ENCODE results near the gene CD96.

The CD96 gene

DNA sequence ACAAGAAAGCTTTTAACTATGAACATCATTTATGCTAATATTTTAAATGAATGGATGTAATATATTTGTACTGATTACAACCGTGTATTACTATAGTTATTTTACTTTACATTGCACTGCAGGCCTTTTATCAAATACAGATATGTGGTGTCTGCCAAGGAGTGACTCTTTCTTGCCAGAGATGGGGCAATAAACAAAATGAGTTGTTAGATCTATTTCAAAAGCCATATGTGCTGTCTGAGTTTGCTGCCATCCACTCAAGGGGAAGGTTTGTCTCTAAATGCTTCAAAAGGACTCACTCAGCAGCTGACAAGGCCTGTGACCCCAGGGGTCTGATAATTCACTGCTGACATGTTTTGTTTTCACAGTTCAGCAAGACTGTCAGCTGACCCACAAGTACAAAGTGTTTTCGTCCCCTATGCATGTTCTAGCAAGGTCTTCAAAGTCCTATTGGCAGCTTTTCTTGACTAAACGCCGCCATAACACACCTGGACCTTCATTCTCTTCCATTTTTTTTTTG, 94.4 kb downstream of the CD96 start:
- Mint-ChIP-seq H3K27ac (no peak overlapping the region), H3K27me3 (no peaks in the 10 kb centered on the region), H3K4me1 (no peaks in the 10 kb centered on the region), H3K36me3 (peaks cover 1% of the 10 kb centered on the region), H3K4me3 (no peak overlapping the region), H3K9me3 (no peaks in the 10 kb centered on the region)
- DNase-seq (ENCODE audit: low spot score in 2 of 2) = no peak
- no peak for ATAC-seq (ENCODE audit: low read depth)

GRCh38 chr3:111639316-111639715, 97.3 kb downstream of the CD96 start:
- Mint-ChIP-seq H3K27me3 (no peaks in the 10 kb centered on the region), H3K9me3 (peaks cover 13% of the 10 kb centered on the region), H3K4me1 (no peaks in the 10 kb centered on the region), H3K27ac (no peak overlapping the region), H3K4me3 (no peak overlapping the region), H3K36me3 (peaks cover 6% of the 10 kb centered on the region)
- ATAC-seq (ENCODE audit: low read depth) (no peak), DNase-seq (ENCODE audit: low spot score in 2 of 2) (no peak)

DNA sequence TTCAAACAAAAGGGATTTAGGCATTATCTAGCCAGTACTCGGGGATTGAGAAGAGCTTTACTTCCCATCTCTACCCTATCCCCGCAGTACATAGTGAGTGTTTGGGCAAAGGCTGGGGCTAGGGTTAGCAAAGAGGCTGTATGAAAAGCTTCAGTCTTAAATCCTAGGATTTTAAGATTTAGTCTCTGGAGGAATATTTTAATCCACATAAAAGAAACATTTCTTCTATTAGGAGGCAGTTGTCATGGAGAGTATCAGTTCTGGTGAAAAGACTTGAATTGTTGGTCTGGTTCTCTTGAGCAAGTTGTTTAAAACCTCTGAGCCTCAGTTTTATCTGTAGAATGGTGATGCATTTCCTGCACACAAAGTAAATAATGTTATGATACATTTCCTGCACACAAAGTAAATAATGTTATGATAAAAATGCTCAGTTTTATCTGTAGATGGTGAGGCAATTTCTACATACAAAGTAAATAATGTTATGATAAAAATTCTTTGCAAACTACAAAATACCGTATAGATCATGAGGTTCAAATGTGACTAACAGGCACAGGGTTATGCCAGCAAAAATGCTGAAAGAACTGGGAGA, 107.1 kb downstream of the CD96 start:
- H3K9me3 Mint-ChIP-seq = no peaks in the 10 kb centered on the region

DNA sequence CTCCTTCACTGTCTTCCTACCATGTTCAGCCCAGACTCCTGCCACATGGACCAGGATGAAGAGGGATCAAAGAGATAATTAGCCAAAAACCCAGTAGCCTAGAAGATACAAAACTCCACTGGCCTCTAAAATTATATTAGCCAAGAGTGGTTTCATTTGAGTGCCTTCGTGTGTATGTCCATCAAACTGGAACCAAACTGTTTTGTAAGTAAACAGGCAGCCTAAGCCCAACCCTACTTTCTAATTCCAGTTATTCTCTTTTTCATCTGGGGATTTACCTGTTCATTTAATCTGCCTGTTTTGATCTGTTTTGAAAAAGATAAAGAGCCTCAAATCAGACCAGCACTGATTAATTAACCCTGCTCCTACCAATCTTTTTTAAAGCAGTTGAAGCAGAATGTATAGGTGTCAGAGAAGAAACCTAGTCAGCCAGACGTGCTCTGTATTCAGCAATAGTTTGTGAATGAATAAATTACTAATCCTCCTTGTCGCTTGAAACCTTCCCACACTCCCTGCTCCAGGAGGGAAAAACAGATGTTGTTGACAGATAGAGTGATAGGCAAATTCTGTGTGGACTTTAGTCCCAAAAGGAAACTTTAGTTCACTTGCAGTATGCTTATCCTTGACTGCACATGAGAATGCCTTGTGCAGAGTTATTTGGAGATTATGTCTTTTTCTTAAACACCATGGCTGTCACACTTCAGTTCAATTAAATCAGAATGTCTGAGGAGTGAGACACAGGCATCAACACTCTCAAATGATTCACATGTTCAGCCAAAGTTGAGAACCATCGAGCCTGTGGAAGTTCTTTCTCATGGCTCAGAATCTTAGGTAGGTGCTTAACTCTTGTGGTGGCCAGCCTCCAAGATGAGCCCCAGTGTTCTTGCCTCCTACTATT, 108.6 kb downstream of the CD96 start:
- DNase-seq (ENCODE audit: low spot score in 2 of 2) = no peak
- no peak overlapping the region for H3K4me3 Mint-ChIP-seq

More for the DNA sequence above, 107.1 kb downstream of the CD96 start:
- Mint-ChIP-seq H3K27me3 (no peaks in the 10 kb centered on the region), H3K36me3 (peaks cover 3% of the 10 kb centered on the region), H3K4me3 (no peak overlapping the region), H3K27ac (no peak overlapping the region), H3K4me1 (peaks cover 7% of the 10 kb centered on the region)
- ATAC-seq (ENCODE audit: low read depth) (no peak), DNase-seq (ENCODE audit: low spot score in 2 of 2) (no peak)

GRCh38 chr3:111652492-111653180, 110.6 kb downstream of the CD96 start:
- no peak overlapping the region for H3K27ac Mint-ChIP-seq
- ATAC-seq (ENCODE audit: low read depth) = no peak
- H3K27me3 Mint-ChIP-seq = peaks cover 3% of the 10 kb centered on the region
- H3K4me1 Mint-ChIP-seq = peaks cover 7% of the 10 kb centered on the region
- H3K36me3 Mint-ChIP-seq = peaks cover 6% of the 10 kb centered on the region
- H3K4me3 Mint-ChIP-seq = no peak overlapping the region
- H3K9me3 Mint-ChIP-seq = no peaks in the 10 kb centered on the region
- DNase-seq (ENCODE audit: low spot score in 2 of 2) = no peak

More for the DNA sequence above, 108.6 kb downstream of the CD96 start:
- ATAC-seq (ENCODE audit: low read depth) = no peak
- Mint-ChIP-seq H3K36me3 (peaks cover 6% of the 10 kb centered on the region), H3K27ac (no peak overlapping the region), H3K27me3 (peaks cover 3% of the 10 kb centered on the region), H3K4me1 (peaks cover 7% of the 10 kb centered on the region), H3K9me3 (no peaks in the 10 kb centered on the region)

DNA sequence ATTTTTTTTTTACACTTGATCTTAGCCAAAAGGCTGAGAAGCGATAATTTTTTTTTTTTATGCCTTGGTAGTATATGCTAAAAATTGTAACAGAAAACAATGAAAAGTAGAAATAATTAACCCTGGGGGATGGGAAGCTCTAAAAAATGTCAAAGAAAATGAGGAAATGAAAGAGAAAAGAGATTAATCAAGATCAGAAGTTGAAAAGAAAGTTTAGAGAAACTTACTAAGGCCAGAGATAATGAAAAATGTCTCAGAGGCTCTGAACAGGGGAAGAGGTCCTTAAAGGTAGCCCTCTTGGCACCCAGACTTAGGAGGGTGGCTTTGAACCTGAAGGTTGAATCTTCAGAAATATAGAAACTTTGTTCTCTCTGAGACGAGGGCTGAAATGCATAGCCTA, 111.8 kb downstream of the CD96 start:
- Mint-ChIP-seq H3K36me3 (peaks cover 6% of the 10 kb centered on the region), H3K4me1 (peaks cover 7% of the 10 kb centered on the region), H3K27me3 (peaks cover 3% of the 10 kb centered on the region), H3K9me3 (no peaks in the 10 kb centered on the region), H3K27ac (no peak overlapping the region), H3K4me3 (no peak overlapping the region)
- no peak for DNase-seq (ENCODE audit: low spot score in 2 of 2)
- no peak for ATAC-seq (ENCODE audit: low read depth)

DNA sequence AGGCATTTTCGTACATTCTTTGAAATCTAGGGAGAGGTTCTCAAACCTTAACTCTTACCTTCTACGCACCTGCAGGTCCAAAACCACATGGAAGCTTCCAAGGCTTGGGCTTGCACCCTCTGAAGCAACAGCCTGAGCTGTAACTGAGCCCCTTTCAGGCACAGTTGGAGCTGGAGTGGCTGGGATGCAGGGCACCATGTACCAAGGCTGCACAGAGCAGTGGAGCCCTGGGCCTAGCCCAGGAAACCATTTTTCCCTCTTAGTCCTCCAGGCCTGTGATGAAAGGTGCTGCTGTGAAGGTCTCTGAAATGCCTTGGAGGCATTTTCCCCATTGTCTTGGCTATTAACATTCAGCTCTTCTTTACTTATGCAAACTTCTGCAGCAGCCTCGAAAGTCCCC, 120.0 kb downstream of the CD96 start:
- H3K27me3 Mint-ChIP-seq = no peaks in the 10 kb centered on the region
- DNase-seq (ENCODE audit: low spot score in 2 of 2) (no peak), ATAC-seq (ENCODE audit: low read depth) (no peak)
- peaks cover 11% of the 10 kb centered on the region for H3K9me3 Mint-ChIP-seq
- H3K27ac Mint-ChIP-seq = no peak overlapping the region
- H3K36me3 Mint-ChIP-seq = peaks cover 15% of the 10 kb centered on the region
- H3K4me1 Mint-ChIP-seq = peaks cover 5% of the 10 kb centered on the region
- H3K4me3 Mint-ChIP-seq = no peak overlapping the region

GRCh38 chr3:111662907-111663306, 120.9 kb downstream of the CD96 start:
- Mint-ChIP-seq H3K4me1 (peaks cover 10% of the 10 kb centered on the region), H3K27ac (no peak overlapping the region), H3K36me3 (peaks cover 15% of the 10 kb centered on the region), H3K27me3 (no peaks in the 10 kb centered on the region), H3K9me3 (peaks cover 11% of the 10 kb centered on the region), H3K4me3 (no peak overlapping the region)
- DNase-seq (ENCODE audit: low spot score in 2 of 2) (no peak), ATAC-seq (ENCODE audit: low read depth) (no peak)

GRCh38 chr3:111666041-111666735, 124.2 kb downstream of the CD96 start:
- DNase-seq (ENCODE audit: low spot score in 2 of 2) (no peak), ATAC-seq (ENCODE audit: low read depth) (no peak)
- no peak overlapping the region for H3K4me3 Mint-ChIP-seq
- H3K4me1 Mint-ChIP-seq = peaks cover 16% of the 10 kb centered on the region
- peaks cover 9% of the 10 kb centered on the region for H3K9me3 Mint-ChIP-seq
- no peak overlapping the region for H3K27ac Mint-ChIP-seq
- peaks cover 11% of the 10 kb centered on the region for H3K36me3 Mint-ChIP-seq
- H3K27me3 Mint-ChIP-seq = no peaks in the 10 kb centered on the region

DNA sequence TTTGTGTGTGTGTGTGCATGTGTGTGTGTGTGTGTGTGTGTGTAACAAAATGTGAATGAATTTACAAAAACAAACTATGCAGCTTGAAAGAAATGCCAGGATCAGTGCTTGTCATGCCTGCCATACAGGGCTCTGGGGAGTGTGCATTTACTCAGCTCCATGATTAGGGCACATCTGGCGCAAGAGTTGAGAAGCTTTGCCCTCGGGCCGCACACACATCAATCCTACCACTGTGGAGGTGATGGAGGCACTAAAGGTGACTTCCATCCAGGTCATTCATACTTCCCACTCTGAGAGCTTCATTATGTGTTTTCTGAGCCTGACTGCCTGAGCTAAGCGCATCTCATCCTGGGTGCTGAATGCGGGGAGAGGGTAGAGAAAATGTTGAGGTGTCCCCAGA, 125.2 kb downstream of the CD96 start:
- ATAC-seq (ENCODE audit: low read depth) (no peak), DNase-seq (ENCODE audit: low spot score in 2 of 2) (no peak)
- peak overlapping the region; percentile 87 for H3K27ac Mint-ChIP-seq
- H3K27me3 Mint-ChIP-seq = no peaks in the 10 kb centered on the region
- H3K9me3 Mint-ChIP-seq = peaks cover 7% of the 10 kb centered on the region
- peaks cover 10% of the 10 kb centered on the region for H3K36me3 Mint-ChIP-seq
- H3K4me1 Mint-ChIP-seq = peaks cover 16% of the 10 kb centered on the region
- no peak overlapping the region for H3K4me3 Mint-ChIP-seq

- Mint-ChIP-seq H3K9me3 (peaks cover 2% of the 10 kb centered on the region), H3K4me1 (peaks cover 13% of the 10 kb centered on the region), H3K4me3 (peak overlapping the region; percentile 54), H3K36me3 (peaks cover 6% of the 10 kb centered on the region), H3K27ac (peak overlapping the region; percentile 87), H3K27me3 (no peaks in the 10 kb centered on the region)
- ATAC-seq (ENCODE audit: low read depth) = peak; percentile 98
- peak; percentile 25 to 68 for DNase-seq (ENCODE audit: low spot score in 2 of 2)
Observed at GRCh38 chr3:111667621-111668239, 125.7 kb downstream of the CD96 start.

- no peak overlapping the region for H3K4me3 Mint-ChIP-seq
- DNase-seq (ENCODE audit: low spot score in 2 of 2) (no peak), ATAC-seq (ENCODE audit: low read depth) (no peak)
- H3K9me3 Mint-ChIP-seq = no peaks in the 10 kb centered on the region
- H3K4me1 Mint-ChIP-seq = peaks cover 13% of the 10 kb centered on the region
- peaks cover 4% of the 10 kb centered on the region for H3K36me3 Mint-ChIP-seq
- H3K27ac Mint-ChIP-seq = peak overlapping the region; percentile 87
- H3K27me3 Mint-ChIP-seq = no peaks in the 10 kb centered on the region
Observed at GRCh38 chr3:111668326-111668725, 126.3 kb downstream of the CD96 start.

GRCh38 chr3:111668888-111669488, 127.0 kb downstream of the CD96 start:
- peaks cover 19% of the 10 kb centered on the region for H3K4me1 Mint-ChIP-seq
- no peaks in the 10 kb centered on the region for H3K9me3 Mint-ChIP-seq
- peak in 1 of 2 donors; percentile 39 for DNase-seq (ENCODE audit: low spot score in 2 of 2)
- no peaks in the 10 kb centered on the region for H3K27me3 Mint-ChIP-seq
- peaks cover 4% of the 10 kb centered on the region for H3K36me3 Mint-ChIP-seq
- H3K27ac Mint-ChIP-seq = no peak overlapping the region
- H3K4me3 Mint-ChIP-seq = no peak overlapping the region
- peak; percentile 28 for ATAC-seq (ENCODE audit: low read depth)

Data from memory B cell (primary cell).